SK-N-MC (cell line): ENCODE measurements around the gene KCNN1.

Experiments used
- DNase-seq: peaks from one replicate; pipeline ENCODE4 v3.0.0-alpha.2; 2011; ENCODE audit warnings: low read depth, low spot score
- H3K27ac ChIP-seq: fragments of 200-600 bp; sonication (generic); 2 replicates; pipeline ENCODE4 v1.5.1; 2016; ENCODE audit warnings: mixed run types
- H3K36me3 ChIP-seq: fragments of 200-600 bp; sonication (generic); 2 replicates; pipeline ENCODE4 v1.6.1; 2017; ENCODE audit warnings: antibody characterized with exemption, low read length, mixed read lengths; ENCODE audit not compliant: insufficient read depth
- H3K4me3 ChIP-seq: fragments of 200-600 bp; sonication (generic); 2 replicates; pipeline ENCODE4 v1.5.1; 2016
- H3K9ac ChIP-seq: fragments of 200-600 bp; sonication (generic); 2 replicates; pipeline ENCODE4 v1.8.0; 2017; ENCODE audit warnings: mixed run types, mixed read lengths; ENCODE audit not compliant: insufficient read length
- H3K9me3 ChIP-seq: fragments of 200-600 bp; sonication (generic); 2 replicates; pipeline ENCODE4 v1.6.1; 2017; ENCODE audit warnings: low read depth, mild to moderate bottlenecking, antibody characterized with exemption, low read length, moderate library complexity, mixed read lengths
- EZH2 ChIP-seq: fragments of 200-600 bp; sonication (generic); IDR thresholded peaks from one replicate; pipeline ENCODE4 v1.6.1; 2017; ENCODE audit warnings: antibody characterized with exemption
- FOXP2 ChIP-seq: optimal IDR thresholded peaks from 2 replicates; pipeline ENCODE3; 2011; ENCODE audit warnings: mild to moderate bottlenecking, moderate library complexity; ENCODE audit not compliant: insufficient read depth; ENCODE audit errors: extremely low read length, control extremely low read depth
- POLR2AphosphoS5 ChIP-seq: IDR thresholded peaks from 2 replicates; pipeline ENCODE4 v1.6.1; 2012; ENCODE audit warnings: mild to moderate bottlenecking, low read depth, low read length, borderline replicate concordance

Gene KCNN1

DNA sequence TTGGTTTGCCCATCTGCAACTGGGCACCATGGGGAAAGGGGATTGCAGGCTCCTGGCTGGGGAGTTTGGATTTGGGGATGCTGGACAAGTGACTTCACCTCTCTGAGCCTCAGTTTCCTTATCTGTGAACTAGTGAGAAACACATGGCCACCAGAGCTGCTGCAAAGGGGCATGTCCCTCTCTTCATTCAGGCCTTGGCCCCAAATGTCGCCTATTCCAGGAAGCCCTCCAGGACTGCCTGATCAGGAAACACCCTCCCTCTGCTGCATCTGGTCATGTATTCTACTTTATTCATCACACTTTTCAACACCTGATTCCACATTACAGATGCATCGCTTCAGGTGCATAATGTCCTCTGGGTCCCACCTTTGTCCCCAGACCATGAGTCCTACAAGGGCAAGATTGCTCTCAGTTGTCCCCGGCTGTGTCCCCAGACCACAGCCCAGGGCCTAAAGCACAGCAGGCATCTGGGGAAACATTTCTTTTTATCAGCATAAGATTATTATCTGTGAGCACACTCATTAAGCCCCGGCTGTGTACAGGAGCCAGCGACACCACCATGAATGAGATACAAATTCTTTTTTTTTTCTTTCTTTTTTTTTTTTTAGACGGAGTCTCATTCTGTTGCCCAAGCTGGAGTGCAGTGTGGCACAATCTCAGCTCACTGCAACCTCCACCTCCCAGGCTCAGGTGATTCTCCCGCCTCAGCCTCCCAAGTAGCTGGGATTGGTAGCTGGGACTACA lies 78.6 kb downstream of the KCNN1 start:
- Histone ChIP-seq H3K27ac (no peak overlapping the region), H3K4me3 (no peak overlapping the region), H3K9ac (no peak overlapping the region), H3K36me3 (no peaks in the 10 kb centered on the region), H3K9me3 (no peaks in the 10 kb centered on the region)
- no peak for TF ChIP-seq FOXP2
- no peak for TF ChIP-seq EZH2
- TF ChIP-seq POLR2AphosphoS5 = no peak
- no peak for DNase-seq

DNA sequence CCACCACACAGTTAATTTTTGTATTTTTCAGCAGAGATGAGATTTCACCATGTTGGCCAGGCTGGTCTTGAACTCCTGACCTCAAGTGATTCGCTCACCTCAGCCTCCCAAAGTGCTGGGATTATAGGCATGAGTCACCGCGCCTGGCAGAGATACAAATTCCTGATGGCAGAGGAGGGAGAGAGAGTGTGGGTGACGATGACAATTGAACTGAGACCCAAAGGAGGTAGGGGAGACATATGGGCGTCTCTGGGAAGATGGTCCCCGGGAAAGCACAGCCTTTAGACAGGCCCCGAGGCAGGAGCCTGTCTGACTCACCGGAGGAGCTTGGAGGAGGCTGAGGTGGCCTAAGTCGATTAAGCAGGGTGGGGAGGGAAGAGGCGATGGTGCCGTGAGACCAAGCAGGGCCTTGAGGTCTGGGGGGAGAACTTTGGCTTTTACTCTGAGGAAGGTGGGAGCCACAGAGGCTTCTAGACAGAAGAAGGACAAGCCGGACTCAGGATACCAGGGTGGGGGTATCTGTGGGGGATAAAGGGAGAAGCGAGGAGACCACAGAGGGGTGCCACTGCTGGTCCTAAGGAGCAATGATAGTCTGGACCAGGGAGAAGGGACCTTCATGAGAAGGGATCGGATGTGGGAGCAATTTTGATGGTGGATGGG lies 79.3 kb downstream of the KCNN1 start:
- no peak for DNase-seq
- H3K27ac ChIP-seq = no peak overlapping the region

DNA sequence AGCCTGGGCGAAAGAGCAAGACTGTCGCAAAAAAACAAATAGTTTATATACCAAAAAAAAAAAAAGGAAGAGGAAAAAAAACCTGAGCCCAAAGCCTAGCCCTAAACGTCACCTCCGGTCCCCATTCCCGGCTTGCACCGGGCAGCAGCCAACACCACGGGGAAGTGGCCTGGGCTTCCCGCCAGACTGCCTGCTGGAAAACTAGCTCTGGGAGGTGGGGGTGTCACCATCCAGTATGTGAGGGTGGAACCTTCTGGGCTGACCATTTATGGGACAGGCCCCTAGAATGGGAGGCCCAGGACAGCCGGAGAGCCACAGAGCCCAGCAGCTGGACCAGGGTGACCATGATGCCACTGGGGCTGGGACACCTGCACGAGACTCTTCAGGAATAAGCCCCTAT lies 82.5 kb downstream of the KCNN1 start:
- Histone ChIP-seq H3K4me3 (no peak overlapping the region), H3K9me3 (no peaks in the 10 kb centered on the region), H3K9ac (no peak overlapping the region), H3K27ac (no peak overlapping the region), H3K36me3 (no peaks in the 10 kb centered on the region)
- DNase-seq = no peak
- TF ChIP-seq EZH2 (no peak), POLR2AphosphoS5 (no peak), FOXP2 (no peak)

More for the DNA sequence above, 79.3 kb downstream of the KCNN1 start:
- H3K9ac ChIP-seq = no peak overlapping the region
- TF ChIP-seq POLR2AphosphoS5 (no peak), EZH2 (no peak), FOXP2 (no peak)
- no peak overlapping the region for H3K4me3 ChIP-seq
- H3K9me3 ChIP-seq = no peaks in the 10 kb centered on the region
- no peaks in the 10 kb centered on the region for H3K36me3 ChIP-seq
